Loucy (cell line): ENCODE results near the gene ACY1.

ENCODE experiments used
- H2AFZ ChIP-seq: fragments of 200-600 bp; sonication (generic); 2 replicates; pipeline ENCODE4 v1.6.0; 2016; ENCODE audit warnings: antibody characterized with exemption, mild to moderate bottlenecking, low read length, moderate library complexity
- H3F3A ChIP-seq: fragments of 200-600 bp; 2 replicates; pipeline ENCODE4 v1.6.0; 2016; ENCODE audit warnings: antibody characterized with exemption, low read depth, mild to moderate bottlenecking
- H3K27me3 ChIP-seq: fragments of 200-600 bp; sonication (generic); 2 replicates; pipeline ENCODE4 v1.6.1; 2014; ENCODE audit warnings: low read length, mild to moderate bottlenecking; ENCODE audit not compliant: insufficient read depth, poor library complexity, severe bottlenecking
- H3K36me3 ChIP-seq: fragments of 200-600 bp; sonication (generic); 2 replicates; pipeline ENCODE4 v1.6.1; 2016; ENCODE audit warnings: low read length; ENCODE audit not compliant: insufficient read depth
- H3K4me1 ChIP-seq: fragments of 200-600 bp; sonication (generic); 2 replicates; pipeline ENCODE4 v1.5.1; 2014; ENCODE audit warnings: low read length, mild to moderate bottlenecking; ENCODE audit not compliant: insufficient read depth, poor library complexity, severe bottlenecking
- H3K4me2 ChIP-seq: fragments of 200-600 bp; sonication (generic); 2 replicates; pipeline ENCODE4 v1.6.0; 2014; ENCODE audit warnings: antibody characterized with exemption, low read length, low read depth, mild to moderate bottlenecking; ENCODE audit not compliant: poor library complexity, severe bottlenecking
- H3K4me3 ChIP-seq: fragments of 200-600 bp; sonication (generic); 2 replicates; pipeline ENCODE4 v1.5.1; 2014; ENCODE audit warnings: low read length, mild to moderate bottlenecking, mixed read lengths; ENCODE audit not compliant: poor library complexity, severe bottlenecking
- H3K79me2 ChIP-seq: fragments of 200-600 bp; sonication (generic); 2 replicates; pipeline ENCODE4 v1.6.1; 2014; ENCODE audit warnings: low read length; ENCODE audit not compliant: insufficient read depth
- H3K9ac ChIP-seq: fragments of 200-600 bp; sonication (generic); 2 replicates; pipeline ENCODE4 v1.6.0; 2014; ENCODE audit warnings: mild to moderate bottlenecking, low read depth, low read length, moderate library complexity; ENCODE audit not compliant: poor library complexity, severe bottlenecking
- H3K9me2 ChIP-seq: fragments of 200-600 bp; sonication (generic); replicated peaks from 2 replicates; pipeline ENCODE4 v1.6.1; 2016; ENCODE audit warnings: low read depth, low read length, mixed read lengths
- H3K9me3 ChIP-seq: fragments of 200-600 bp; sonication (generic); 2 replicates; pipeline ENCODE4 v1.6.1; 2014; ENCODE audit warnings: mild to moderate bottlenecking, antibody characterized with exemption, low read length, low read depth; ENCODE audit not compliant: insufficient read depth
- H4K20me1 ChIP-seq: fragments of 200-600 bp; sonication (generic); 2 replicates; pipeline ENCODE4 v1.6.0; 2014; ENCODE audit warnings: antibody characterized with exemption, low read length, mild to moderate bottlenecking; ENCODE audit not compliant: insufficient read depth, poor library complexity, severe bottlenecking
- EZH2phosphoT487 ChIP-seq: fragments of 200-600 bp; IDR thresholded peaks from 2 replicates; pipeline ENCODE4 v1.6.1; 2018; ENCODE audit warnings: antibody characterized with exemption, mild to moderate bottlenecking, moderate library complexity, borderline replicate concordance
- TF ChIP-seq, protein P1 (sequence below): fragments of 200-600 bp; sonication (generic); conservative IDR thresholded peaks from 2 replicates; pipeline ENCODE4 v1.5.1; 2014; ENCODE audit warnings: mild to moderate bottlenecking, antibody characterized with exemption, low read length

ACY1 gene

DNA sequence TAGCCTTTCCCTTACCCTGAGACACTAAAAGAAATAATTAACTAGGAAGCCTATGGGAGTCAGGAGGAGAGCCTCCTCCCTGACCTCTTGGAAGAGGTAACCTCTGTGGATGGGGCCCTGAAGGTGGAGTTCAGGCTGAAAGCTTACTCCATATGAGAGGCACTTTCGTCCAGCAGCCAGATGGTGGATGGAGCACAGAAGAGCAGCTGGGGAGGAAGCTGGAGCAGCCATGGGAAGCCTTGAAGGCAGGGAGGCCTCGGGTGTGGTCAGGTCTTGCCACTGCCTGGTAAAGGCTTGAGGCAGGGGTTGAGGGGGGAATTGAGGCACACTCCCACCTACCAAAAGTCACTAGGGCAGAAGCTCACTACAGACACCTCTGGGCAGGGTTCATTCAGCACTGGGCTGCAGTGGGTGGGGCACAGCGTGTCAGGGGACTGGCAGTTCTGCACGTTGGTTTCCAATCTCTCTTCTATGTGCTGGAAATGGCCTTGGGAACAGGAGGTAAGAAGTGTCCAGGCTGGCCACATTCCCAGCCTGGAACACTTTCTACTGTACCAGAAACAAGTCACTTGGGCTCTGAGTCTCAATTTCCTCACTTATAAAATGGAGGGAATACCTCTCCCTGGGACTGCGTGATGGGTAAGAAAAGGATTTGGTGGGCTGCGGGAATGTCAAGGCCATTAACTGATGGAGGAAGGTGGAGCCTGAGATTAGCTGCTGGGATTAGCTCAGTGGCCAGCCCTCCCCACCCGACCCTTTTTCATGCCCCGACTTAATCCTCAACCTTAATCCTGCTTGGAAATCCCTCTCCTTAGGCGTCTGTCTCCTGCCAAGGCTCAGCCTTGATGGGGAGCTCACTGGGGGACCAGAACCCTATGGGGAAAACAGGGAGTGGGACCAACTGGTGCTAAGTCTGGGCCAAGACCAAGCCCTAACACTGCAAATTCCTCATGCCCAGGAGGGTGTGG lies 21.4 kb upstream of the ACY1 start:
- H3K9me2 ChIP-seq = no peaks in the 10 kb centered on the region
- TF ChIP-seq, protein P1, sequence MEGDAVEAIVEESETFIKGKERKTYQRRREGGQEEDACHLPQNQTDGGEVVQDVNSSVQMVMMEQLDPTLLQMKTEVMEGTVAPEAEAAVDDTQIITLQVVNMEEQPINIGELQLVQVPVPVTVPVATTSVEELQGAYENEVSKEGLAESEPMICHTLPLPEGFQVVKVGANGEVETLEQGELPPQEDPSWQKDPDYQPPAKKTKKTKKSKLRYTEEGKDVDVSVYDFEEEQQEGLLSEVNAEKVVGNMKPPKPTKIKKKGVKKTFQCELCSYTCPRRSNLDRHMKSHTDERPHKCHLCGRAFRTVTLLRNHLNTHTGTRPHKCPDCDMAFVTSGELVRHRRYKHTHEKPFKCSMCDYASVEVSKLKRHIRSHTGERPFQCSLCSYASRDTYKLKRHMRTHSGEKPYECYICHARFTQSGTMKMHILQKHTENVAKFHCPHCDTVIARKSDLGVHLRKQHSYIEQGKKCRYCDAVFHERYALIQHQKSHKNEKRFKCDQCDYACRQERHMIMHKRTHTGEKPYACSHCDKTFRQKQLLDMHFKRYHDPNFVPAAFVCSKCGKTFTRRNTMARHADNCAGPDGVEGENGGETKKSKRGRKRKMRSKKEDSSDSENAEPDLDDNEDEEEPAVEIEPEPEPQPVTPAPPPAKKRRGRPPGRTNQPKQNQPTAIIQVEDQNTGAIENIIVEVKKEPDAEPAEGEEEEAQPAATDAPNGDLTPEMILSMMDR = no peak
- no peak for TF ChIP-seq EZH2phosphoT487
- no peaks in the 10 kb centered on the region for H3K36me3 ChIP-seq
- H3F3A ChIP-seq = no peaks in the 10 kb centered on the region
- peaks cover 2% of the 10 kb centered on the region; the same call in 1 of the 2 replicates for H3K79me2 ChIP-seq
- H3K4me3 ChIP-seq = no peak overlapping the region
- no peak overlapping the region for H3K4me2 ChIP-seq
- H3K4me1 ChIP-seq = peaks cover 10% of the 10 kb centered on the region
- no peaks in the 10 kb centered on the region for H3K9me3 ChIP-seq
- no peaks in the 10 kb centered on the region for H3K27me3 ChIP-seq
- H3K9ac ChIP-seq = no peak overlapping the region
- no peaks in the 10 kb centered on the region for H4K20me1 ChIP-seq
- no peak overlapping the region for H2AFZ ChIP-seq

DNA sequence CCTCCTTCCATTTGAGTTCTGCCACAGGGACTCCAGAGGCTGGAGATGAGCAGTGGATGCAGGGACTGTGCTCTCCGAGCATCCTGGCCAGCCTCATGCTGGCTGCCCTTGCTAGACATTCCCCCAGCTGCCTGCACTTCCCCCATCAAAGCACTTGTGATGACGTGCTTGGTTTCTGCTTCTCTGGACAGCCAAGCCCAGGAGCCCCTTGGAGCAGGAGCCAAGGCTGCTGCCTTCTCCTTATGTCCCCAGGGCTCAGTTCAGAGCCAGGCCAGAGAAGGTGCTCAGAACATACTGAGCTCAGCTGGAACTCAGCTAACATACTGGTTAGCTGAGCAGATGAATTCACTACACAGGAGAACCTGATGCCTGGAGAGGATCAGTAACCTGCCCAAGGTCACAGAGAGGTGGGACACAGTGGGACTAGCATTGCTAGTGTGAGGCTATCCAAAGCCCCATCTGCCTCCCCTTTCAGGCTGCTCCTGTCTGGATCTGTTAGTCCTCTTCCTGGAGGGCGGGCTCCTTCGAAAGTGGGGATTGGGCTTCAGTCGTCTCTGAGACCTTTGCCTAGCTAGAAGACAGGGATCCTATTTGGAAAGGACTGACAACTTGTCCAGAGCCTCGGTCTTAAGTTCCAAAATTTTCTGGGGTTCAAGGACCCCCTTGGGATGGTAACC lies 20.3 kb upstream of the ACY1 start:
- Histone ChIP-seq H3K79me2 (peaks cover 5% of the 10 kb centered on the region; the same call in 1 of the 2 replicates), H3K4me3 (no peak overlapping the region), H4K20me1 (no peaks in the 10 kb centered on the region), H3K9me2 (no peaks in the 10 kb centered on the region), H3K4me1 (peaks cover 13% of the 10 kb centered on the region), H3K4me2 (no peak overlapping the region), H3K36me3 (no peaks in the 10 kb centered on the region), H3K9me3 (no peaks in the 10 kb centered on the region), H3K27me3 (no peaks in the 10 kb centered on the region), H3F3A (no peaks in the 10 kb centered on the region), H3K9ac (no peak overlapping the region), H2AFZ (no peak overlapping the region)
- TF ChIP-seq, protein P1 = no peak
- no peak for TF ChIP-seq EZH2phosphoT487

- Histone ChIP-seq H3K27me3 (no peaks in the 10 kb centered on the region), H4K20me1 (no peaks in the 10 kb centered on the region), H3K4me3 (no peak overlapping the region), H3K4me1 (peaks cover 21% of the 10 kb centered on the region), H3K36me3 (no peaks in the 10 kb centered on the region), H3K9me2 (no peaks in the 10 kb centered on the region), H3K79me2 (peaks cover 5% of the 10 kb centered on the region; the same call in 1 of the 2 replicates), H2AFZ (no peak overlapping the region), H3K9ac (no peak overlapping the region), H3K4me2 (no peak overlapping the region), H3F3A (no peaks in the 10 kb centered on the region), H3K9me3 (no peaks in the 10 kb centered on the region)
- TF ChIP-seq, protein P1 = no peak
- TF ChIP-seq EZH2phosphoT487 = no peak
Measured at GRCh38 chr3:51963951-51964451, 19.3 kb upstream of the ACY1 start.
